ENCODE measurements around the gene ACTN1. TPM values are rescaled to one million over a fixed set of nuclear protein-coding genes. Genes with fewer than 3 reads are reported as not detected.

The ACTN1 gene
- polyA plus RNA-seq, 1 of the 3 experiments (the other 2 are of a cell fraction): 319 TPM

GRCh38 chr14:68932231-68932630 is 46.9 kb downstream of the ACTN1 start:
- ChIA-PET POLR2A (interaction anchor here (1.3 kb wide), 1 partner anchor 10 kb away, joined by 3 read pairs; no protein-coding TSS in a partner anchor), CTCF (interaction anchor here (0.9 to 1.7 kb wide), 6 partner anchors 8 to 175 kb away, joined by 3 to 8 read pairs (median 3); no protein-coding TSS in a partner anchor)
- H2AFZ ChIP-seq (ENCODE audit: low read depth): no peak overlapping the region
- peaks cover 7% of the 10 kb centered on the region for H3F3A ChIP-seq (replicated peaks; ENCODE audit: insufficient read depth)
- H3K4me3 ChIP-seq (ENCODE audit: low read depth in 2 of 2, low read length in 1 of 2): no peak overlapping the region
- TF ChIP-seq USF1 (IDR thresholded peaks at IDR 0.05; ENCODE audit: borderline replicate concordance, low read depth) (no peak), MEF2A (IDR thresholded peaks at IDR 0.05; ENCODE audit: borderline replicate concordance, low read depth) (no peak), GATA2 (CRISPR knock-in tag; IDR thresholded peaks at IDR 0.05) (no peak), RFX5 (IDR thresholded peaks at IDR 0.05; ENCODE audit: low read length) (no peak), TCF12 (IDR thresholded peaks at IDR 0.05) (no peak), POLR2AphosphoS5 (IDR thresholded peaks at IDR 0.05; ENCODE audit: low read depth, low read length) (no peak), TAF1 (IDR thresholded peaks at IDR 0.05; ENCODE audit: borderline replicate concordance, low read depth, low read length) (no peak), IRF3 (IDR thresholded peaks at IDR 0.05; ENCODE audit: low read depth, low read length) (no peak)
- TF ChIP-seq, protein P1, sequence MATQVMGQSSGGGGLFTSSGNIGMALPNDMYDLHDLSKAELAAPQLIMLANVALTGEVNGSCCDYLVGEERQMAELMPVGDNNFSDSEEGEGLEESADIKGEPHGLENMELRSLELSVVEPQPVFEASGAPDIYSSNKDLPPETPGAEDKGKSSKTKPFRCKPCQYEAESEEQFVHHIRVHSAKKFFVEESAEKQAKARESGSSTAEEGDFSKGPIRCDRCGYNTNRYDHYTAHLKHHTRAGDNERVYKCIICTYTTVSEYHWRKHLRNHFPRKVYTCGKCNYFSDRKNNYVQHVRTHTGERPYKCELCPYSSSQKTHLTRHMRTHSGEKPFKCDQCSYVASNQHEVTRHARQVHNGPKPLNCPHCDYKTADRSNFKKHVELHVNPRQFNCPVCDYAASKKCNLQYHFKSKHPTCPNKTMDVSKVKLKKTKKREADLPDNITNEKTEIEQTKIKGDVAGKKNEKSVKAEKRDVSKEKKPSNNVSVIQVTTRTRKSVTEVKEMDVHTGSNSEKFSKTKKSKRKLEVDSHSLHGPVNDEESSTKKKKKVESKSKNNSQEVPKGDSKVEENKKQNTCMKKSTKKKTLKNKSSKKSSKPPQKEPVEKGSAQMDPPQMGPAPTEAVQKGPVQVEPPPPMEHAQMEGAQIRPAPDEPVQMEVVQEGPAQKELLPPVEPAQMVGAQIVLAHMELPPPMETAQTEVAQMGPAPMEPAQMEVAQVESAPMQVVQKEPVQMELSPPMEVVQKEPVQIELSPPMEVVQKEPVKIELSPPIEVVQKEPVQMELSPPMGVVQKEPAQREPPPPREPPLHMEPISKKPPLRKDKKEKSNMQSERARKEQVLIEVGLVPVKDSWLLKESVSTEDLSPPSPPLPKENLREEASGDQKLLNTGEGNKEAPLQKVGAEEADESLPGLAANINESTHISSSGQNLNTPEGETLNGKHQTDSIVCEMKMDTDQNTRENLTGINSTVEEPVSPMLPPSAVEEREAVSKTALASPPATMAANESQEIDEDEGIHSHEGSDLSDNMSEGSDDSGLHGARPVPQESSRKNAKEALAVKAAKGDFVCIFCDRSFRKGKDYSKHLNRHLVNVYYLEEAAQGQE (IDR thresholded peaks at IDR 0.05; ENCODE audit: low read depth, low read length): no peak
- TF ChIP-seq, protein P2, sequence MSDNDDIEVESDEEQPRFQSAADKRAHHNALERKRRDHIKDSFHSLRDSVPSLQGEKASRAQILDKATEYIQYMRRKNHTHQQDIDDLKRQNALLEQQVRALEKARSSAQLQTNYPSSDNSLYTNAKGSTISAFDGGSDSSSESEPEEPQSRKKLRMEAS (IDR thresholded peaks at IDR 0.05; ENCODE audit: low read depth): no peak
- 87% methylated on average over 4 of the region's 4 CpGs for WGBS (ENCODE audit: low lambda C conversion rate)
- no peak overlapping the region for H3K9ac ChIP-seq
- no peaks in the 10 kb centered on the region for H3K9me3 ChIP-seq
- no peaks in the 10 kb centered on the region for H3K27me3 ChIP-seq (ENCODE audit: insufficient read depth)
- H3K4me2 ChIP-seq: no peak overlapping the region
- H3K36me3 ChIP-seq (replicated peaks in 1 of 2; ENCODE audit: control insufficient read depth in 1 of 2, insufficient read depth in 2 of 2, low read length in 1 of 2): peaks cover 5 to 49% of the 10 kb centered on the region in 2 experiments
- H3K4me1 ChIP-seq (ENCODE audit: control insufficient read depth in 1 of 2, insufficient read depth in 2 of 2, low read depth in 1 of 2, low read length in 1 of 2): peaks cover 4 to 38% of the 10 kb centered on the region in 2 experiments
- H3K27ac ChIP-seq (ENCODE audit: low read depth in 2 of 2, low read length in 1 of 2): no peak overlapping the region
- peaks cover 100% of the 10 kb centered on the region for H4K20me1 ChIP-seq (ENCODE audit: insufficient read depth)
- H3K79me2 ChIP-seq (ENCODE audit: insufficient read depth): peaks cover 100% of the 10 kb centered on the region
- no peak for DNase-seq
- no peaks in the 10 kb centered on the region for H3K9me2 ChIP-seq
